Measurements from ENCODE around the gene RBFOX2.

DNA sequence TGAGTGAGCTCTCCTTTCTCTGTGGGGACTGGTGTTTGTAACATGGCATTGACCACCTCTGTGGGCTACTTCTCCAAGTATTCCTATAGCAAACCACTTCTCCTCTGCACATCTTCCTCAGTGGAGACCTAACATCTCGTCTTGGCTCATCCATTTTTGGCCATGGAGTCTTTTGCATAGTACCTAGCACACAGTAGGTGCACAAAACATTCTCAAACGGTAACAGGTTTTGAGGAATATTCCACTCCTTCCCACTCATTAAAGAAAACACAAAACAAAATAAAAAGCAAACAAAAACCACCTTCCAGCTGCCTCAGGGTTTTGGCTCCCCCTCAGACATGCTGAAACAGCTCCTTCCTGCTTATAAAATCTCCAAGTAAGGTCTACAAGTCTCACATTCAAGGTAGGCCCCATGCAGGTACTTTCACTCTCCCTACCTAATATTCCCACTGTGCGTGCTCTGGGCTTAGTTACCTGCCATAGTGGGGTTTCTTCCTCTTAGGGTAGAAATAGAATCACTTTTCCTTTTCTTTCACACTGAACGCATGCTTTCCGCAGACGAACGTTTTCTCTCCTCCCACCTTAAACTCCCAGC, 132.4 kb downstream of the RBFOX2 start:
- TF ChIP-seq, protein P1, sequence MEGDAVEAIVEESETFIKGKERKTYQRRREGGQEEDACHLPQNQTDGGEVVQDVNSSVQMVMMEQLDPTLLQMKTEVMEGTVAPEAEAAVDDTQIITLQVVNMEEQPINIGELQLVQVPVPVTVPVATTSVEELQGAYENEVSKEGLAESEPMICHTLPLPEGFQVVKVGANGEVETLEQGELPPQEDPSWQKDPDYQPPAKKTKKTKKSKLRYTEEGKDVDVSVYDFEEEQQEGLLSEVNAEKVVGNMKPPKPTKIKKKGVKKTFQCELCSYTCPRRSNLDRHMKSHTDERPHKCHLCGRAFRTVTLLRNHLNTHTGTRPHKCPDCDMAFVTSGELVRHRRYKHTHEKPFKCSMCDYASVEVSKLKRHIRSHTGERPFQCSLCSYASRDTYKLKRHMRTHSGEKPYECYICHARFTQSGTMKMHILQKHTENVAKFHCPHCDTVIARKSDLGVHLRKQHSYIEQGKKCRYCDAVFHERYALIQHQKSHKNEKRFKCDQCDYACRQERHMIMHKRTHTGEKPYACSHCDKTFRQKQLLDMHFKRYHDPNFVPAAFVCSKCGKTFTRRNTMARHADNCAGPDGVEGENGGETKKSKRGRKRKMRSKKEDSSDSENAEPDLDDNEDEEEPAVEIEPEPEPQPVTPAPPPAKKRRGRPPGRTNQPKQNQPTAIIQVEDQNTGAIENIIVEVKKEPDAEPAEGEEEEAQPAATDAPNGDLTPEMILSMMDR (IDR thresholded peaks at IDR 0.05), result no peak
- TF ChIP-seq POLR2A (IDR thresholded peaks at IDR 0.05), result no peak
